Activated CD8-positive, alpha-beta memory T cell treated with anti-CD3 and anti-CD28 coated beads, Interleukin-2, amount 50 U/mL, for 24 hours (primary cell): Measurements from ENCODE around the gene C12orf57.
"Not testable (repeated sequence)": the region's sequence is repeated elsewhere in the genome, so short reads cannot be mapped to it uniquely, and the experiment has no call there.

Experiments used
- DNase-seq: peaks from one replicate; pipeline ENCODE4 v3.0.0-alpha.2; 2020; ENCODE audit errors: extremely low read depth

The C12orf57 gene, protein sequence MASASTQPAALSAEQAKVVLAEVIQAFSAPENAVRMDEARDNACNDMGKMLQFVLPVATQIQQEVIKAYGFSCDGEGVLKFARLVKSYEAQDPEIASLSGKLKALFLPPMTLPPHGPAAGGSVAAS

GRCh38 chr12:6943722-6944380 is at the start of gene C12orf57, which contains the start of gene RNU7-1:
TSS of gene C12orf57 (plus strand) at chr12:6944022. CDS start at chr12:6944122, 100 bp downstream.
TSS of gene RNU7-1 (plus strand) at chr12:6943816.
- no peak for DNase-seq

DNA sequence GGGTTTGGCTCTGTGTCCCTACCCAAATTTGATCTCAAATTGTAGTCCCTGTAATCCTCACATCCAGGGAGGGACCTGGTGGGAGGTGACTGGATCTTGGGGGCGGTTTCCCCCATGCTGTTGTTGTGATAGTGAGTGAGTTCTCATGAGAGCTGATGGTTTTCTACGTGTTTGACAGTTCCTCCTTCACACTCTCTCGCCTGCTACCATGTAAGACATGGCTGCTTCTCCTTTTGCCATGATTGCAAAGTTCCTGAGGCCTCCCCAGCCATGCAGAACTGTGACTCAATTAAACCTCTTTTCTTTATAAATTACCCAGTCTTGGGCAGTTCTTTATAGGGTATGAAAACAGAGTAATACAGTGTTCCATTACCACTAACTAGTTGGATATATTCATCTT is 49.5 kb upstream of the C12orf57 start:
- no peak for DNase-seq

DNA sequence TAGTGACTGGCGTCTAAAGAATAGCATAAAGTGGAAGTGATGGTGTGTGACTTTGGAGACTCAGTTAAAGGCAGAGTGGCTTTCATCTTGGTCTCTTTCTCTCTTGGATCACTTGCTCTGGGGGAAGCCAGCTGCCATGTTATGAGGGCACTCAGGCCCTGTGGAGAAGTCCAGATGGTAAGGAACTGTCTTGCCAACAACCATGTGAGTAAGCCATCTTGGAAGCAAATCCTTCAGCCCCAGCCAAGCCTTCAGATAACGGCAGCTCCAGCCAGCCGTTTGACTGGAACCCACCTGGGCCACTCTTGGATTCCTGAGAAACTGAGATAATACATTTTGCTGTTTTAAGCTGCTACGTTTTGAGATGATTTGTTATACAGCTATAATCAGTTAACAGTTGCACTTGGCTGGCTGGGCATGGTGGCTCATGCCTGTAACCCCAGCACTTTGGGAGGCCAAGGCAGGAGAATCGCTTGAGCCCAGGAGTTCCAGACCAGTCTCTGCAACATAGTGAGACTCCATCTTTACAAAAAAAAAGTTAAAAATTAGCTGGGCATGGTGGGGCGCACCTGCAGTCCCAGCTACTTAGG is 46.9 kb upstream of the C12orf57 start:
- DNase-seq: no peak

DNA sequence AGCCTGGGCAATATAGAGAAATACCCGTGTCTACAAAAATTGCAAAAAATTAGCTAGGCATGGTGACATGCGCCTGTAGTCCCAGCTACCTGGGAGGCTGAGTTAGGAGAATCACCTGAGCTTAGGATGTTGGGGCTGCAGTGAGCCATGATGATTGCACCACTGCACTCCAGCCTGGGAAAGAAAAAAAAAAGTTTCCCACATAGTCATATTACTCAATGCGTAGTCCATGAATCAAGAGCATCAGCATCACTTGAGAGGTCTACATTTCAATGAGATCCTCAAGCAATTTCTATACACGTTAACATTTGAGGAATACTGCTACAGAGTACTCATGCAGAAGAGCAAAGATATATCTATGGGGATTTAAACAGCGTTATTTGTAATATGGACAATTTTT is 44.4 kb upstream of the C12orf57 start:
- no peak for DNase-seq

GRCh38 chr12:6899837-6900519 is 43.8 kb upstream of the C12orf57 start:
- no peak for DNase-seq

GRCh38 chr12:6902448-6902847 is 41.4 kb upstream of the C12orf57 start:
- no peak for DNase-seq

- no peak for DNase-seq
Observed at GRCh38 chr12:6903722-6904121, 40.1 kb upstream of the C12orf57 start.

- peak; percentile 98 for DNase-seq
Observed at GRCh38 chr12:6904280-6905276, 39.2 kb upstream of the C12orf57 start, which contains the start of gene LRRC23. TSS of gene LRRC23 (plus strand) at chr12:6904822. CDS start at chr12:6905634, 812 bp downstream.

DNA sequence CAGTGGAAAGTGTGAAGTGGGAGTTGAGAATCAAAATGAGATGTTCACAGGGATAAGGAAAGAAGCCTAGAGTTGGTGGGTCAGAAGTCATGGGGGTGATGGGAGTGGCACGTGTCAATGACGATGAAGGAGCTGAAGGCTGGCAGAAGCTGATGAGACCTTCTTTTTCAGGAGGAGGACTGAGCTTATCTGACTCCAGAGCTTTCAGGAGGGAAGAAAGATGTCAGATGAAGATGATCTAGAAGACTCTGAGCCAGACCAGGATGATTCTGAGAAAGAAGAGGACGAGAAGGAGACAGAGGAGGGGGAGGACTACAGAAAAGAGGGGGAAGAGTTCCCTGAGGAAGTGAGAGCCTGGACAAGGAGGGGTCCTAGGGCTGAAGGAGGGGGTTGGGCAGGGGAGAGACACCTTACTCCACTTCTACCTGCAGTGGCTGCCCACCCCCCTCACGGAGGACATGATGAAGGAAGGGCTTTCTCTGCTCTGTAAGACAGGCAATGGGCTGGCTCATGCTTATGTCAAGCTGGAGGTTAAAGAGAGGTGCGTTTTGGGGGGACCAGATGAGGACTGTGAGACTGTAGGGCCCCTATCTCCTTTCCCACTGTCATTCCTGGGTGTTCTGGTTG is 38.3 kb upstream of the C12orf57 start:
- no peak for DNase-seq

GRCh38 chr12:6908141-6908540 is 35.7 kb upstream of the C12orf57 start:
- not testable (repeated sequence) for DNase-seq

GRCh38 chr12:6909421-6910145 is 34.2 kb upstream of the C12orf57 start:
- DNase-seq: no peak

DNA sequence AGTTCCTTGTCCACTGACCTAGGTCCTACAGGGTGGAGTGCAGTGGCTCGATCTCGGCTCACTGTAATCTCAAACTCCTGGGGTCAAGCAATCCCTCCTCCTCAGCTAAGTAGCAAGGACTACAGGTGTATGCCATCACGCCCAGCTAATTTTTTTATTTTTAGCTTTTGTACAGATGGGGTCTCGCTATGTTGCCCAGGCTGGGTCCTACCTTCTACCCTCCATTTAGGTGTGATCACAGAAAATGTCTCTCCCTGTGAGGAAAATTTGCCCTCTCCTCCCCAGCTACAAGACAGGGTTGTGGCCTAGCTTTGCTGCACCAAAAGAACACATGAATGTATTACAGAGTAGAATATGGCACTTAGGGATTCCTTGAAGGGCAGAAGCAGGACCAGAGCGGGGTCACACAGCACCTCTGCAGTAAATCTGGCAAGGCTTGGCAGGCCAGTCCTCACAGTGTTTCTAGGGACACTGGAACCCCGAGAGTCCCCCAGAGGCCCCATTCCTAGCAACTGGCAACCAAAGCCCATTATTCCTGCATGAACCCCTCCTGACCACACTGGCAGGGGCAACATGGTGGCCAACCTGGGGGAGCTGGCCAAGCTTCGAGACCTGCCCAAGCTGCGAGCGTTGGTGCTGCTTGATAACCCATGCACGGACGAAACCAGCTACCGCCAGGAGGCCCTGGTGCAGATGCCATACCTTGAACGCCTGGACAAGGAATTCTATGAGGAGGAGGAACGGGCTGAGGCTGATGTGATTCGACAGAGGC is 31.5 kb upstream of the C12orf57 start:
- no peak for DNase-seq

DNA sequence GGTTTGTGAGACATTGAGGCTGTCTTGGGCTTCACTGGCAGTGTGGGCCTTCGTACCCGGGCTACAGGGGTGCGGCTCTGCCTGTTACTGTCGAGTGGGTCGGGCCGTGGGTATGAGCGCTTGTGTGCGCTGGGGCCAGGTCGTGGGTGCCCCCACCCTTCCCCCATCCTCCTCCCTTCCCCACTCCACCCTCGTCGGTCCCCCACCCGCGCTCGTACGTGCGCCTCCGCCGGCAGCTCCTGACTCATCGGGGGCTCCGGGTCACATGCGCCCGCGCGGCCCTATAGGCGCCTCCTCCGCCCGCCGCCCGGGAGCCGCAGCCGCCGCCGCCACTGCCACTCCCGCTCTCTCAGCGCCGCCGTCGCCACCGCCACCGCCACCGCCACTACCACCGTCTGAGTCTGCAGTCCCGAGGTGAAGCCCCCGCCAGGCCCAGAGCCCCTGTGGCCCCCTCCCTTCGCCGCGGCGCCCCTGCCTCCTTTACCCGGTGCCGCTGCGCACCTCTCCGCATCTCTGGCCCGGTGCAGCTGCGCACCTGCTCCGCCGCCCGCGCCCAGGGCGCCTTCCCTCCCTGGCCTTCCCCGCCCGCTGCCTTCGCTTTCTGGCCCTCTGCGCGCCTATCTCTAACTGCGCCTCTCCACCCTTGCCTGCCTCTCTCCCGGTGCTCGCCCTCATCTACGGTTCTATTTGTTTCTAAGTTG is 29.4 kb upstream of the C12orf57 start, which contains the start of gene ENO2:
Gene ENO2 (plus strand): TSS at position 335 of the 701 bp plus-strand sequence. CDS start 1,253 bp downstream, outside the sequence.
- DNase-seq: no peak

GRCh38 chr12:6914947-6915788 is 28.7 kb upstream of the C12orf57 start:
- no peak for DNase-seq

DNA sequence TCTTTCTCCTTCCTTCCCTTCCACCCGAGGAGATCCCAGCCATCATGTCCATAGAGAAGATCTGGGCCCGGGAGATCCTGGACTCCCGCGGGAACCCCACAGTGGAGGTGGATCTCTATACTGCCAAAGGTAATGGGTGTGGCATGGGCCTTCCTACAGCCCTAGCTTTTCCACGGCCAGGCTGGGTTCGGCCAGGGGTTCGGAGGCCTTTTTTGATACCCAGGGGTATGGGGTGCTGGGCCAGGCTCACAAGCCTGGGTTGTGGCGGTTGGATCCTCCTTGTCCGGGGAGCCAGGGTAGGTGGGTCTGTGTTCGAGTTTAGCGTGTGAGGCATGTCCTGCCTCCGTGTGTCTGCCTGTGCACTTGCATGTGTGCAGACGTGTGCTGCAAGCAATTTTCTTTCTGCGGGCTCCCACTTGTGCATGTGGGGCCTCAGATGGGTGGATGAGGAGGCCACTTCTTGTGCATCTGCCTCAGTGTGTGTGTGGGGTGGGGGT is 28.0 kb upstream of the C12orf57 start:
- no peak for DNase-seq

DNA sequence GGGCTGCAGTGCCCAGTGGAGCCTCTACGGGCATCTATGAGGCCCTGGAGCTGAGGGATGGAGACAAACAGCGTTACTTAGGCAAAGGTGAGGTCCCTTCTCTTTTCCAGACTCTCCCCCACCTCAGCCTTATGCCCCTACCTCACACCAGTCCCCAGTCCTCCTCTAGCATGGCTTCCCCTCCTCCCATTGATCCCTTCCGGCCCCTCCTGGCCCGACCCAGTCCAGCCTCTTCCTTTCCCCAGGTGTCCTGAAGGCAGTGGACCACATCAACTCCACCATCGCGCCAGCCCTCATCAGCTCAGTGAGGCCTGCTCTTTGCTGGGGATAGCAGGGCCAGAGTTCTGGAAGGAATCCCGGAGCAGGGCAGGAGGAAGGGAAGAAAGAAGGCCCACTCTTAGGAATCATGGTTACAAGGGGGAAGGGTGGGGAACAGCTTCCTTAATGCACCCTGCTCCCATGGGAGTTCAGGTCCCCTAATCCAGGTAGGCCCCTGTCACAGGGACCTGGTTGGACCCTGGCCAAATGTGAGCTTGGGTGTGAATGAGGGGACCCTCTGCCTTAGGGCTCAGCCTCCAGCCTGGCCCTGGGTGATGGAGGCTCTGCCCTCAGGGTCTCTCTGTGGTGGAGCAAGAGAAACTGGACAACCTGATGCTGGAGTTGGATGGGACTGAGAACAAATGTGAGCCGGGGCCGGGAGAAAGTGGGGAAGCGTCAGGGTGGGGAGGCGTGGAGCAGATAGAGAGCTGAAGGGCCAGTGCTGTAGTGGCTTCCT is 27.2 kb upstream of the C12orf57 start:
- no peak for DNase-seq
